SK-N-MC (cell line): ENCODE data around the gene PPIG.

ENCODE experiments used
- EZH2 ChIP-seq: fragments of 200-600 bp; sonication (generic); IDR thresholded peaks from one replicate; pipeline ENCODE4 v1.6.1; 2017; ENCODE audit warnings: antibody characterized with exemption
- POLR2AphosphoS5 ChIP-seq: IDR thresholded peaks from 2 replicates; pipeline ENCODE4 v1.6.1; 2012; ENCODE audit warnings: mild to moderate bottlenecking, low read depth, low read length, borderline replicate concordance

DNA sequence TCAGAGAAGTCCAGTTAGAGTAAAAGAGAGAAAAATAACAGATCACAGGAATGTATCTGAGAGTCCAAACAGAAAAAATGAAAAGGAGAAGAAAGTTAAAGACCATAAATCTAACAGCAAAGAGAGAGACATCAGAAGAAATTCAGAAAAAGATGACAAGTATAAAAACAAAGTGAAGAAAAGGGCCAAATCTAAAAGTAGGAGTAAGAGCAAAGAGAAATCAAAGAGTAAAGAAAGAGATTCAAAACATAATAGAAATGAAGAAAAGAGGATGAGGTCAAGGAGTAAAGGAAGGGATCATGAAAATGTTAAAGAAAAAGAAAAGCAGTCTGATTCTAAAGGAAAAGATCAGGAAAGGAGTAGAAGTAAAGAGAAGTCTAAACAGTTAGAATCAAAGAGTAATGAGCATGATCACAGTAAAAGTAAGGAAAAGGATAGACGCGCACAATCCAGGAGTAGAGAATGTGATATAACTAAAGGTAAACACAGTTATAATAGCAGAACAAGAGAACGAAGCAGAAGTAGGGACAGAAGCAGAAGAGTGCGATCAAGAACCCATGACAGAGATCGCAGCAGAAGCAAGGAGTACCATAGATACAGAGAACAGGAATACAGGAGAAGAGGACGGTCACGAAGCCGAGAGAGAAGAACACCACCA is 52.4 kb downstream of the PPIG start:
- TF ChIP-seq POLR2AphosphoS5 (no peak), EZH2 (no peak)
